ENCODE data around the gene GET4.
"Not testable (repeated sequence)": the region's sequence is repeated elsewhere in the genome, so short reads cannot be mapped to it uniquely, and the experiment has no call there.

The GET4 gene

GRCh38 chr7:846958-847650, 29.2 kb upstream of the GET4 start:
- not testable (repeated sequence) for DNase-seq

DNA sequence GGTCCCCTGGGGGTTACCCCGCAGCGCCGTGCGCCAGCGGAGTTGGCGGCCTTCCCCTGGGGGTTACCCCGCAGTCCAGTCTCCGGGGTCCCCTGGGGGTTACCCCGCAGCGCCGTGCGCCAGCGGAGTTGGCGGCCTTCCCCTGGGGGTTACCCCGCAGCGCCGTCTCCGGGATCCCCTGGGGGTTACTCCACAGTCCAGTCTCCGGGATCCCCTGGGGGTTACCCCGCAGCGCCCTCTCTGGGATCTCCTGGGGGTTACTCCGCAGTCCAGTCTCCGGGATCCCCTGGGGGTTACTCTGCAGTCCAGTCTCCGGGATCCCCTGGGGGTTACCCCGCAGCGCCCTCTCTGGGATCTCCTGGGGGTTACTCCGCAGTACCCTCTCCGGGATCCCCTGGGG, 28.6 kb upstream of the GET4 start:
- DNase-seq: not testable (repeated sequence)

DNA sequence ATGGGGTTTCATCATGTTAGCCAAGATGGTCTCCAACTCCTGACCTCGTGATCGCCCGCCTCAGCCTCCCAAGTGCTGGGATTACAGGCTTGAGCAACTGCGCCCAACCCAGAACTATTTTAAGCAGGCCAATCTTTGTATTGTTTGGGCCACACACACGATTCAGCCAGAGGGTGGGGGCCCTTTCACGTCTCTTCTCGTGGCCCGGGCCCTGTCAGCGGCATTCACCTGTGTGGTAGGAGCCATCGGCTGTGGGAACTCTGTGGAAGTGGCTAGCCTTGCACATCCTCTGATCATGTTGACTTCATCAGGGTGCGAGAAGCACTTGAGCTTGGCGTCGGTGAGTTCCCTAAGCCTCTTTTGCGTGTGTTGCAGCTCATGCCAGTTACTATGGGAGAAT, 27.2 kb upstream of the GET4 start:
- DNase-seq: no peak

- DNase-seq: no peak
Measured at GRCh38 chr7:849781-850180, 26.6 kb upstream of the GET4 start.

- DNase-seq: no peak
Measured at GRCh38 chr7:851204-851603, 25.1 kb upstream of the GET4 start.

DNA sequence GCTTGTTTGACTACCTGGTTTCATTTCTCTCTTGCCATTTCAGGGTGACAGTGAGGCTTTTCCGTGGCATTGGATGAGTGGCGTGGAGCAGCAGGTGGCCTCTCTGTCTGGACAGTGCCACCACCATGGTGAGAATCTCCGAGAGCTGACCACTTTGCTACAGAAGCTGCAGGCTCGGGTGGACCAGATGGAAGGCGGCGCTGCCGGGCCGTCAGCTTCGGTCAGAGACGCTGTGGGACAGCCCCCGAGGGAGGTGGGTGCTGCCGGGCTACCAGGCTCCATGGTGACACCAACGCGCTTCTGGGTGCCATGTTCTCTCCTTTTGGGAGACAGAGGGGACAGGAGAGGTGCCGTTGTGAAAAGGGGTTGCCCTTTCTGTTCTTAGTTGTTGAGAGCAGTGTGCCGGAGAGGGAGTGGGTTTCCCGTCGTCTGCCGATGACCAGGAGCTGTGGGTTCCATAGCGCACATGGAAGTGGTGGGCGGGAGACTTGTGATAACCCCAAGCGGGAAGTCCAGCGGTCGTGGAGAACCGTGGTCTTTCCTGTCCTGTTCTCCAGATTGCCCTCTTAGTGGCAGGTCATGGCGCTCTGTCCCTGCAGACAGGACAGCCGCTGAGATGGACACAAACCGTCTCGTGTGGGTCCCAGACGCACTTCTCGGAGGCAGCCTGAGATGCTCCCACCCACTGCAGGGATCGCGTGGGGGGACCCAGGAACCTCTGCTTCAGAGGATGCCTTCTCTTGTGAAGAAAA, 22.8 kb upstream of the GET4 start:
- no peak for DNase-seq

- no peak for DNase-seq
Measured at GRCh38 chr7:854118-854775, 22.1 kb upstream of the GET4 start.

DNA sequence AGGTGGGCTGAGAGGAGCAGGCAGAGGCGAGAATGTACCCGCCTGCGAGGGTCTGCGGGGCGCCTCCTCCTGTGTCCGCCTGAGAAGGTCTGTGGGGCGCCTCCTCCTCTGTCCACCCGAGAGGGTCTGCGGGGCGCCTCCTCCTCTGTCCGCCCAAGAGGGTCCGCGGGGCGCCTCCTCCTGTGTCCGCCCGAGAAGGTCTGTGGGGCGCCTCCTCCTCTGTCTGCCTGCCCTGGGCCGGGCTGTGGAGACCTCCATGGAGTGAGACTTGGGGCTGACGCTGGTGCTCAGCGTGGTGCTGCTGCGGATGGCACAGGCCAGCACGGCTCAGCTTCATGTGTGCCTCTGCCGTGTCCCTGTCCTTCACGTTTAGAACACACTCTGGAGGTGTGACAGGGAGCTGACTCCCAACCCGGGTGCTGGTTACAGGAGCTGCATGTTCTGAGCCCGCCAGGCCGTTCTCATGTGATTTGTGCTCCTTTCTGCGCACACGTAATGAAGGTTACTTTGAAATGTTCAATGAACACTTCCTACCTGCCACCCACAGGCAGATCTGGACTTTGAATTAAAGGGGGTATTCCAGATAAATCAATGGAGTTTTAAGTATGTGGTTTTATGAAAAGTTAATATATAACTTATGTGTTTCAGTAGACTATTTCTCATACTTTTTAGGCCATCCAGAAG, 20.5 kb upstream of the GET4 start:
- DNase-seq: no peak

GRCh38 chr7:856444-857095, 19.8 kb upstream of the GET4 start:
- no peak for DNase-seq

- DNase-seq: no peak
Measured at GRCh38 chr7:857661-858060, 18.7 kb upstream of the GET4 start.

DNA sequence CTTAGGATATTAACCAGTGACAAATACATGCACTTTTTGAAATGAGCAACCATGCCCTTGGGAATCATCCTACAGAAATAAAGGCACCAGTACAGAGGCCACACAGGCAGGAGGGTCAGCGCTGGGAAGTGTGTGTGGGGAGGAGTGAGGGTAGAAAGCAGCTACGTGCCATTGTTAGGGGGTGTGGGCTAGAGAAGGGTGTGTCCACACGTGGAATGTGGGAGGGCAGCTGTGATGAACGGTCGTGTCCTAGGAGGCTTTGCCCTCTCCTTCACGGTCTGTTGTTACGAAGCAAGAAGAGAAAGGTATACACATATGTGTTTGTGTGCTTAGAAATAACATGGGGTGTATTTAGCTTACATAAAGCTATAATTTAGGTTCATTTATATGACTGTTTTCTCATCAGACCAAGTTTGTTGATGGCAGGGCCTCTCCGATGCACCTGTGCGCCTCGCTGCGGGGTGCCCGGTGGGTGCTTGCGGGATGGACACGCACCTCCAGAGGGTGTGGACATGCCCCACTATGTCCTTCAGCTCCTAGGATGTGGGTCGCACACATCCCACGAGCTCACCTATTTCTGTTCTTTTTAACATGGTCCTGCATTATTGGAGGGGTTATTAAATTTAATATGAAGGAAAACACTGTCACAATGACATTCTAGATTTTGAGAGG, 16.9 kb upstream of the GET4 start:
- DNase-seq: no peak

DNA sequence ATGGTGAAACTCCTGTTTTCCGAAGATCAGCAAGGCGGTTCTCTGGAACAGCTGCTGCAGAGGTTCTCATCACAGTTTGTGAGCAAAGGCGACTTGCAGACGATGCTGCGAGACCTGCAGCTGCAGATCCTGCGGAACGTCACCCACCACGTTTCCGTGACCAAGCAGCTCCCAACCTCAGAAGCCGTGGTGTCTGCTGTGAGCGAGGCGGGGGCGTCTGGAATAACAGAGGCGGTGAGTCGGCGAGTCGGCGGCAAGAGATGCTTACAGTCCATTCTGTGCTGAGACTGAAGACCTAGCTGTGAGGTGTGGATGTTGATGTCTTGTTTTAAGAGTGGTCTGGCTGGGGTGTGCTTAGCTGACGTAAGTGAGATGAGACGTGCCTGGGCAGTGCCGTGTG, 16.2 kb upstream of the GET4 start:
- DNase-seq: no peak

DNA sequence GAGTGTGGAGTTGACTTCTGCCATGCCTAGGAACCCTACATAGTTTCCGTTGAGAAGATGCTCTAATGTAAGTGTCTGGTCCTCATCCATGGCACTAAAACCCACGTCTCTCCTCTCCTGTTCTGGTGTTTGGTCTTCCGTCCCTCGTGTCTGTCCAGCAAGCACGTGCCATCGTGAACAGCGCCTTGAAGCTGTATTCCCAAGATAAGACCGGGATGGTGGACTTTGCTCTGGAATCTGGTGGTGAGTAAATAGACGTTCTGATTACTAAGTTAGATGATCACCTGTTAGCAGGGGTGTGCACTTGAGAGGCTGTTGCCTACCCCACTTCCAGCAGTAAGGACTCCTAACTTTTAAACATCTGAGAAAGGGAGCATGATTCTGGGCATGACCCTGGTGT, 15.1 kb upstream of the GET4 start:
- no peak for DNase-seq

- no peak for DNase-seq
Measured at GRCh38 chr7:862157-862556, 14.2 kb upstream of the GET4 start.

GRCh38 chr7:863106-863505, 13.2 kb upstream of the GET4 start:
- peak in 2 of 3 experiments; percentile 36 to 75 for DNase-seq

GRCh38 chr7:865921-866320, 10.4 kb upstream of the GET4 start:
- no peak for DNase-seq

GRCh38 chr7:867001-867405, 9.4 kb upstream of the GET4 start:
- DNase-seq: no peak

GRCh38 chr7:867406-868188, 8.8 kb upstream of the GET4 start:
- no peak for DNase-seq

DNA sequence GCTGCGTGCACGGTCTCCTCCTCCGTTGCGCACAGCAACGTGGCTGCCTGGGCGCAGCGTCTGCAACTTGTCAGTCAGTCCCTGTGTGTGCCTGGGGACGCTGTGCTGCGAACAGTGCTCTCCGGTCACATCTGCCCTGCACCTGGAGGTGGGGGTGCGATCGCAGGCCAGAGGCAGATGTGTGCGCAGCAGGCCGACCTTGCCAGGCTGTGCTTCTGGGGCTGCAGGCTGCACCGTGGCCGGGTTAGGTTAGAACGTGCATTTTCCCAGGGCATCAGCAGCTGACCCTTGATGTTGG, 8.2 kb upstream of the GET4 start:
- no peak for DNase-seq

DNA sequence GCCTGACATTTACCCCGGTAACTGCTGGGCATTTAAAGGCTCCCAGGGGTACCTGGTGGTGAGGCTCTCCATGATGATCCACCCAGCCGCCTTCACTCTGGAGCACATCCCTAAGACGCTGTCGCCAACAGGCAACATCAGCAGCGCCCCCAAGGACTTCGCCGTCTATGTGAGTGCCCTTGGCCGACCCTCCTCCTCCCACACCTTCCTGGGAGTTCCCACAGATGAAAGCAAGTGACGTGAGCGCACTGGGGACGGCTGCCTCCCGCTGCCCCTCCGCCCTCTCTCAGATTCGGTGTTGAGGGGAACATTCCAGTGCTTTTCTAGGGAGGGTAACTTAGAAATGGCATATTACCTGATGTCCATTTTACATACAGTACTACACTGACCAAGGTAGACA, 7.0 kb upstream of the GET4 start:
- no peak for DNase-seq

- no peak for DNase-seq
Measured at GRCh38 chr7:871900-872537, 4.3 kb upstream of the GET4 start.
